H9 (cell line): ENCODE results near the gene ATP8B4. TPM values are rescaled to one million over a fixed set of nuclear protein-coding genes. Genes with fewer than 3 reads are reported as not detected.

Experiments used
- DNase-seq: peaks from one replicate; pipeline ENCODE4 v3.0.0-alpha.2; 2017
- H2AFZ ChIP-seq: one replicate; pipeline ENCODE4 v1.6.1; 2013; ENCODE audit warnings: mild to moderate bottlenecking, low read length, control low read depth, moderate library complexity
- H2AK5ac ChIP-seq: 2 replicates; pipeline ENCODE4 v1.6.1; 2013; ENCODE audit warnings: low read length, control low read depth, mixed read lengths; ENCODE audit not compliant: insufficient read length
- H2BK120ac ChIP-seq: one replicate; pipeline ENCODE4 v1.6.1; 2013; ENCODE audit warnings: low read depth, mild to moderate bottlenecking, low read length, control low read depth, inconsistent platforms; ENCODE audit not compliant: poor library complexity, severe bottlenecking
- H2BK12ac ChIP-seq: 2 replicates; pipeline ENCODE4 v1.6.1; 2013; ENCODE audit warnings: low read length, control low read depth, mixed read lengths, low read depth; ENCODE audit not compliant: insufficient read length
- H2BK15ac ChIP-seq: 2 replicates; pipeline ENCODE4 v1.6.1; 2013; ENCODE audit warnings: low read depth, low read length, control low read depth
- H2BK20ac ChIP-seq: one replicate; pipeline ENCODE4 v1.6.1; 2013; ENCODE audit warnings: low read depth, mild to moderate bottlenecking, low read length, control low read depth, inconsistent platforms; ENCODE audit not compliant: poor library complexity, severe bottlenecking
- H2BK5ac ChIP-seq: 2 replicates; pipeline ENCODE4 v1.6.1; 2013; ENCODE audit warnings: low read length, control low read depth, mixed read lengths; ENCODE audit not compliant: insufficient read length
- H3K14ac ChIP-seq: 2 replicates; pipeline ENCODE4 v1.6.1; 2013; ENCODE audit warnings: low read length, control low read depth; ENCODE audit not compliant: insufficient read depth
- H3K18ac ChIP-seq: 2 replicates; pipeline ENCODE4 v1.6.1; 2013; ENCODE audit warnings: low read depth, mild to moderate bottlenecking, mixed read lengths, low read length, control low read depth; ENCODE audit not compliant: insufficient read length
- H3K23ac ChIP-seq: 2 replicates; pipeline ENCODE4 v1.6.1; 2013; ENCODE audit warnings: low read length, control low read depth, mixed read lengths, low read depth; ENCODE audit not compliant: insufficient read length
- H3K23me2 ChIP-seq: 2 replicates; pipeline ENCODE4 v1.6.1; 2013; ENCODE audit warnings: low read depth, mild to moderate bottlenecking, mixed read lengths, low read length, control low read depth; ENCODE audit not compliant: insufficient read length, poor library complexity, severe bottlenecking
- H3K27ac ChIP-seq: 2 replicates; pipeline ENCODE4 v1.5.1; 2013; ENCODE audit warnings: low read length, control low read depth, mixed read lengths, low read depth; ENCODE audit not compliant: insufficient read length
- H3K27me3 ChIP-seq: 2 replicates; pipeline ENCODE4 v1.6.1; 2013; ENCODE audit warnings: low read length, control low read depth, inconsistent platforms; ENCODE audit not compliant: insufficient read depth
- H3K4ac ChIP-seq: 2 replicates; pipeline ENCODE4 v1.6.1; 2013; ENCODE audit warnings: low read depth, mild to moderate bottlenecking, control low read depth, inconsistent platforms, low read length, moderate library complexity
- H3K4me1 ChIP-seq: 2 replicates; pipeline ENCODE4 v1.6.1; 2013; ENCODE audit warnings: low read length, control low read depth, inconsistent platforms; ENCODE audit not compliant: insufficient read depth
- H3K4me2 ChIP-seq: 2 replicates; pipeline ENCODE4 v1.6.1; 2013; ENCODE audit warnings: low read length, control low read depth, mixed read lengths; ENCODE audit not compliant: insufficient read length, insufficient read depth
- H3K56ac ChIP-seq: 2 replicates; pipeline ENCODE4 v1.6.1; 2013; ENCODE audit warnings: low read depth, mild to moderate bottlenecking, mixed read lengths, low read length, control low read depth; ENCODE audit not compliant: insufficient read length
- H3K79me1 ChIP-seq: 2 replicates; pipeline ENCODE4 v1.6.1; 2013; ENCODE audit warnings: low read depth, mild to moderate bottlenecking, moderate library complexity, low read length, control low read depth, inconsistent platforms; ENCODE audit not compliant: insufficient read depth, poor library complexity, severe bottlenecking
- H3K79me2 ChIP-seq: 2 replicates; pipeline ENCODE4 v1.6.1; 2013; ENCODE audit warnings: low read length, control low read depth, inconsistent platforms; ENCODE audit not compliant: insufficient read depth
- H3K9ac ChIP-seq: 2 replicates; pipeline ENCODE4 v1.6.1; 2013; ENCODE audit warnings: low read length, control low read depth, mixed read lengths; ENCODE audit not compliant: insufficient read length; ENCODE audit errors: extremely low read depth
- H3K9me3 ChIP-seq: one replicate; pipeline ENCODE4 v1.6.1; 2013; ENCODE audit warnings: low read depth, low read length, inconsistent platforms; ENCODE audit not compliant: control insufficient read depth
- H3T11ph ChIP-seq: one replicate; pipeline ENCODE4 v1.6.1; 2013; ENCODE audit warnings: mild to moderate bottlenecking, low read length, control low read depth, inconsistent platforms
- H4K20me1 ChIP-seq: one replicate; pipeline ENCODE4 v1.6.1; 2013; ENCODE audit not compliant: control insufficient read depth, insufficient read length, insufficient read depth
- H4K5ac ChIP-seq: 2 replicates; pipeline ENCODE4 v1.6.1; 2013; ENCODE audit warnings: low read depth, mild to moderate bottlenecking, mixed read lengths, low read length, control low read depth; ENCODE audit not compliant: insufficient read length
- H4K8ac ChIP-seq: replicated peaks from 2 replicates; pipeline ENCODE4 v1.6.1; 2013; ENCODE audit warnings: low read length, control low read depth, mixed read lengths, low read depth; ENCODE audit not compliant: insufficient read length
- H4K91ac ChIP-seq: 2 replicates; pipeline ENCODE4 v1.6.1; 2013; ENCODE audit warnings: low read depth, mild to moderate bottlenecking, moderate library complexity, mixed read lengths, low read length, control low read depth; ENCODE audit not compliant: insufficient read length
- H3K27ac Mint-ChIP-seq, 3 experiments: 2 replicates in 2 of 3; 3 replicates in 1 of 3; pipeline ENCODE4 v1.8.0; 2020 to 2021; ENCODE audit warnings: mixed read lengths in 3 of 3, mild to moderate bottlenecking in 1 of 3, moderate library complexity in 1 of 3
- H3K27me3 Mint-ChIP-seq: 2 replicates; pipeline ENCODE4 v1.8.0; 2021; ENCODE audit warnings: low read depth, mild to moderate bottlenecking, moderate library complexity, mixed read lengths
- H3K36me3 Mint-ChIP-seq, 3 experiments: 2 replicates in 2 of 3; 3 replicates in 1 of 3; pipeline ENCODE4 v1.8.0; 2020 to 2021; ENCODE audit warnings: low read depth in 3 of 3, mixed read lengths in 3 of 3; ENCODE audit not compliant: insufficient read depth in 1 of 3
- H3K4me1 Mint-ChIP-seq, 2 experiments: 2 replicates each; pipeline ENCODE4 v1.8.0; 2020; ENCODE audit warnings: mixed read lengths in 2 of 2
- H3K4me3 Mint-ChIP-seq, 2 experiments: 2 replicates in 1 of 2; 3 replicates in 1 of 2; pipeline ENCODE4 v1.8.0; 2020 to 2021; ENCODE audit warnings: mild to moderate bottlenecking in 2 of 2, mixed read lengths in 2 of 2, moderate library complexity in 1 of 2
- H3K9me3 Mint-ChIP-seq, 2 experiments: 2 replicates in 1 of 2; 3 replicates in 1 of 2; pipeline ENCODE4 v1.8.0; 2020; ENCODE audit warnings: mild to moderate bottlenecking in 2 of 2, mixed read lengths in 2 of 2, moderate library complexity in 1 of 2
- CTCF ChIP-seq: fragments of 200-600 bp; sonication (generic); conservative IDR thresholded peaks from 3 replicates; pipeline ENCODE4 v1.8.0; 2021; ENCODE audit warnings: antibody characterized with exemption, mild to moderate bottlenecking
- WGBS: extraction: QIAGEN DNeasy Blood & Tissue Kit; methylation state at CpG from one replicate; pipeline ENCODE4 v1.1.7; 2013; ENCODE audit warnings: missing lambda C conversion rate, low lambda C conversion rate, mixed read lengths; ENCODE audit not compliant: insufficient read length; ENCODE audit errors: extremely low coverage; 5-methylcytosine and 5-hydroxymethylcytosine counted together
- total RNA-seq: library from RNA; stranded (reverse); gene quantifications from 2 replicates; pipeline ENCODE4 v1.2.1, GENCODE V29; 2021

The ATP8B4 gene
- total RNA-seq, 1 experiment from 2014 or later = 0.52 TPM

DNA sequence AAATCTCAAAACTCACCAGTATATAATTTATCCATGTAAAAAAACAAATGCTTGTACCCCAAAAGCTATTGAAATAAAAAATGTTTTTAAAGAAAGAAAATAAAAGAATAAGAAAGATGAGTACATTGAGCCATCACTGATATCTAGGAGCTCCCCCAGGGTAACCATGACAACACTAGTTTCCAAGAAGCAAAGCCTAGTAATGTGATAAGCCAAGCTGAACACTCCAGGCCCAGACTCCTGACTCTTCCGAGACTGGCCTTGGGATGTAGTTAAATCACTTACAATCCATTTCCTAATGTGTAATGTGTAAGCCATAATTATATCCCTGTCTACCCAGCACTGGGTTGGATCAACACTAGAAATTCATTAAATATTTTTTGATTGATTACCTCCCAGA lies 21.1 kb upstream of the ATP8B4 start:
- Histone ChIP-seq H3K56ac (no peak overlapping the region), H3T11ph (no peak overlapping the region), H3K9ac (no peak overlapping the region), H3K4ac (no peak overlapping the region), H4K20me1 (no peaks in the 10 kb centered on the region), H3K4me1 (no peaks in the 10 kb centered on the region), H2BK15ac (no peak overlapping the region), H3K27ac (no peak overlapping the region), H4K8ac (no peak overlapping the region), H3K14ac (no peak overlapping the region), H2AFZ (no peak overlapping the region), H3K4me2 (no peak overlapping the region), H3K18ac (no peak overlapping the region), H3K23ac (no peak overlapping the region), H2BK20ac (no peak overlapping the region), H3K79me1 (no peaks in the 10 kb centered on the region), H3K27me3 (no peaks in the 10 kb centered on the region), H2BK5ac (no peak overlapping the region), H3K23me2 (no peaks in the 10 kb centered on the region), H4K91ac (no peak overlapping the region), H2AK5ac (no peak overlapping the region), H3K79me2 (no peaks in the 10 kb centered on the region), H4K5ac (no peak overlapping the region), H3K9me3 (no peaks in the 10 kb centered on the region), H2BK12ac (no peak overlapping the region), H2BK120ac (no peak overlapping the region)
- DNase-seq = no peak
- Mint-ChIP-seq H3K4me1 (peaks cover 5 to 11% of the 10 kb centered on the region in 2 experiments), H3K27me3 (no peaks in the 10 kb centered on the region), H3K27ac (no peak overlapping the region), H3K4me3 (no peak overlapping the region), H3K36me3 (no peaks in the 10 kb centered on the region), H3K9me3 (no peaks in the 10 kb centered on the region)
- no CpG with 5 or more reads among the region's 1 CpG for WGBS
- TF ChIP-seq CTCF = no peak
